ENCODE data around the gene GRAMD2B.
"Not testable (repeated sequence)": the region's sequence is repeated elsewhere in the genome, so short reads cannot be mapped to it uniquely, and the experiment has no call there.

Gene GRAMD2B

DNA sequence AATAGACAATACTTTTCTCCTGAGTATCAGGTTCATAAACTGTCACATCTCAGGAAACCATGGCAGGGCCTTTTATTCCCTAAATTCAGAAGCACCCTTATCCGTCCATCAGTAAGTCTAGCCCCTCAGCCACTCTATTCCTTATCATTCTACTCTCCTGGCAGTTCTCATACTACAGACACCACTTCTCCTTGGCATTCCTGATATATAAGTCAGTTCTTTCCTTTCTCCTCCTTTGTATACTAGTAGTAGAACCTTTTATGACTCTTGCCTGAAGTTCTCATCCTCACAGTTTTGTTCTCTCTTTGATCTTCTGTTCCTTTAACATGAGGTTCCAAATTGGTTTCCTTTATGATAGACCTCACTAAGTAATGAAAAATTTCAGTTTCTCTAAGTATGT is 29.3 kb downstream of the GRAMD2B start:
- DNase-seq = peak; percentile 26

DNA sequence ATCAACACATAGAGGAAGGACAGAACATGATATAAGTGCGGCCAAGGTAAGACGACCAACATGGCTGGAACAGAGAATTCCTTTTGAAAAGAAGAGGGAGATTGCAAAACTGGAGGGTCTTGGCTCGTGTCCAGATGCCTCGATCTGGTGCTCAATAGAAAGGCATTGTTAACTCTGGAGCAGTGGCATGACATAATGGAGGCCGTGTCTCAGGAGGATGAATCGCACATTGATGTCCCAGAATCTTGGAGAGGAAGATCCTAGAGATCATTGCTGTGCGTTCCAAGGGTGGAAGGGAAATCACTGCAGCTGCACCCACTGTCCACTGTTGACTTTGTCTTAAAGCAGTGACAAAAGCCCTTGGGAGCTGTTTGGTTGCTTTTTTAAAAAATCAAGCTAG is 30.9 kb downstream of the GRAMD2B start:
- DNase-seq = no peak

DNA sequence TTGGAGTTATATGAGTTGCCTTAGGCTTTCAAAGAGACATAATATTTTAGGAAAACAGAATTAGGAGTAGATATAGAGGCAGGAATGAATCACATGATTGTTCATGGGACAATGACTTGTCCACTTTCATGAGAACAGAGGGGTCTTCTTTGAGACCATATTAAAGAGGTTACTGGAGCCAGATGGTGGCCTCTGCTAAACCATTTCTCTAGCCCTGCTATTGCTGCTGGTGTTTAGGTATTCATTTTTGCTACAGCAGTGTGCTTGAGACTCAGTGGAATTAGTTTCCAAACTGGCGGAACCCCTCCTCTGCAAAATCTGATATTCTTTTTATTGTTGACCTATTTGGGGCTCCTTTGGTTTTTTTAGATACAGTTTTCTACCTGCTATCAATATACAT is 31.3 kb downstream of the GRAMD2B start:
- DNase-seq = no peak

DNA sequence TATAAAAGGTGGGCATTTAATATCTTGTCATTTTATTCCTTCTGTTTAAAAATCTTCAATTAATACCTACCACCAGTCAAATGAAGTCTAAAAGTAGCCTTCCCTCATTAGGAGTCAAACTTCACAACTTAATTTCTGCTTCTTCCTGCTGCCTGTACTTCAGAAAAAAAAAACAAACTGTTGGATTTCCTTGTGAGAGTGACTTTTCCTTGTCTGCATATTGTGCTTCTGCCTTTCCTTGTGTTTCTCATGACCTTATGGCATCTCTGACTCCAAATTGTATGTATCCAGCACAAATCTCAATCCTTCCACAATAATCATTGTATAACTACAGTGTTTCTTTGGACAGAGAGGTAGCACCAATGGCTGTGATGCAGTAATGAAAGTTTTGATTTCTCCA is 32.1 kb downstream of the GRAMD2B start:
- no peak for DNase-seq

DNA sequence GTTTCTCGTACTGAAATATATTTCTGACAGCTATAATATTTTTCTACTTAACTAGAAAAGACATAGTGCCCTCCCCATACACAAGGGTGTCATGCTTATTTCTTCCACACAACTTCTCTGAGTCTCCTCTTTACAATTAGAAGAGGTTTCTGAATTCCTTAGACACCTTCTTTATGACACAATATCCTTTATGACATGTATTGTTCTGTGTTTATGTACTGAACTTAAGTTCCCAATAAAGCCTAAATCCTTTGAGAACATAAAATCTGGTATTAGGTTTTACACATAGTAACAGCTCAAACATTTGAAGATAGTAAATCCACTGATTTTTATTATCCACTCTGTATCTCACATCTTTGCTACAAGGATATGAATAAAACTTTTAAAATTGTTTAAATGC is 32.5 kb downstream of the GRAMD2B start:
- no peak for DNase-seq

DNA sequence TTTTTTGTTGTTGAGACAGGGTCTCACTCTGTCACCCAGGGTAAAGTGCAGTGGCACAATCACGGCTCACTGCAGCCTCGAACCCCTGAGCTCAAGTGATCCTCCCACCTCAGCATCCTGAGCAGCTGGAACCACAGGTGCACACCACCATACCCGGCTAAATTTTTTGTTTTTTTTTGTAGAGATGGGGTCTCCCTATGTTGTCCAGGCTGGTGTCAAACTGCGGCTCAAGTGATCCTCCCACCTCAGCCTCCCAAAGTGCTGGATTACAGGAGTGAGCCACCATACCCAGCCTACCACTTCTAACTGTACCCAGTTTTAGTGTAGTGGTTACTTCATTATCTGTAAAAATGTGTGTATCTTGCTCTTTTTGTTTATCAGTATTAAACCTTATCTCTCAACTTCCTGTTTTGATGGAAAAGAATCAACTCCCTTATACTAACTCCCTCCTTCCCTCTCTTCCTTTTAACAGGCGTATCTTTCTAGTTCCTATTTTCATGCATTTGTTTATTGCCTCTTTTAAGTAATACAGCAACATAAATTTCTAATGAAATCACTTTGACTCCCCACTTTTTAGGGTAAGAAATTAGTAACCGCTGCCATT is 33.1 kb downstream of the GRAMD2B start:
- DNase-seq = no peak

DNA sequence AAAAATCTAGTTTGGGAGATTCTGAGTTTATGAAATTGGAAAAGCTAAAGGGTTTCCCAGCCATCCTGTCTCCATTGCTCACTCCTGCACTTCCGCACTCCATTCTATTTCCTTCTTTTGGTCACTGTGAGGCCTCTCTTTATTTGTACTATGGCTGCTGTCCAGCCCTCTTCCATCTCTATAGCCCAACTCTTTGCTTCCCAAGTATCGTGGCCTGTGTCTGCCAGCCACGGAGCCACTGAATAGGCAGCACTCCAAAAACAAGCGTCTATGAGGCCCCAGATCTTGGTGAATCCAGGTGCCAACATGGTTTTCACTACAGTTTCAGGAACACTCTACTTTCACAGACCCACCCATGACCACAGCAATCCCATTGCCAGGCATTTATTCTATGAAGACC is 37.2 kb downstream of the GRAMD2B start:
- no peak for DNase-seq

DNA sequence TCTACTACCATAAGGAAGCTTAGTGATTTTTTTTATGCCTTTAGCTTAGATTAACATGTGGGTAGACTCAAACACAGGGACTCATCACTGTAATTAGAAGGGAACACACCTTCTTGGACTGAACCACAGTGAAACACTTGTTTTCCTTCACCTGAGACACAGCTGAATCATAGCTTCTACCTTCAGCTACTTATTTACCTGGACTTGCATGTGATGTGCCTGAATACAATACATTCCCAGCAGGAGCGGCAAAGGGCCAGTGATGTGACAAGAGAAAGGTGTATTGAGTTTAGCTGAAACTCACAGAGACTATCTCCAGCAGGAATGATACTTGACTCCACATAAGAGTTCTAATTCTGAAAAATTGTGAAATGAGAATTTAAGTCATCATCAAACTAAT is 37.8 kb downstream of the GRAMD2B start:
- DNase-seq = no peak

DNA sequence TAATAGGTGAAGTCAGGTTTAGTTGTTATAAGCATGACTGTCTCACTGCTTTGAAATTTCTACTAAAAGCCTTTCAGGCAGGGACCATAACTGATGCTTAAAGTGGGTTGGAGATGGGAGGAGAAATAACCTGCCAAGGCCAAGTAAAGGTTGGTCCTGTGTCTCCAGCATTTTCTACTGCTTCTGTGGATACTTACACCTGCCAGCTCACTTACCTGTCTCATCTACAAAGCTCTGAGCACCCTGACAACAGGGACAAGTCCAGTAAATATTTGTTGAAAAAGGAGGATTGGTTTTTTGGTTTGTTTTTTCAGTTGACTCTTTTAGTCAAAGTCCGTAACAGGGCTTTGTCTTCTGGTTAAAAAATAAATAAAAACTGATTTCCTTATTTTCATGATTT is 38.6 kb downstream of the GRAMD2B start:
- no peak for DNase-seq

DNA sequence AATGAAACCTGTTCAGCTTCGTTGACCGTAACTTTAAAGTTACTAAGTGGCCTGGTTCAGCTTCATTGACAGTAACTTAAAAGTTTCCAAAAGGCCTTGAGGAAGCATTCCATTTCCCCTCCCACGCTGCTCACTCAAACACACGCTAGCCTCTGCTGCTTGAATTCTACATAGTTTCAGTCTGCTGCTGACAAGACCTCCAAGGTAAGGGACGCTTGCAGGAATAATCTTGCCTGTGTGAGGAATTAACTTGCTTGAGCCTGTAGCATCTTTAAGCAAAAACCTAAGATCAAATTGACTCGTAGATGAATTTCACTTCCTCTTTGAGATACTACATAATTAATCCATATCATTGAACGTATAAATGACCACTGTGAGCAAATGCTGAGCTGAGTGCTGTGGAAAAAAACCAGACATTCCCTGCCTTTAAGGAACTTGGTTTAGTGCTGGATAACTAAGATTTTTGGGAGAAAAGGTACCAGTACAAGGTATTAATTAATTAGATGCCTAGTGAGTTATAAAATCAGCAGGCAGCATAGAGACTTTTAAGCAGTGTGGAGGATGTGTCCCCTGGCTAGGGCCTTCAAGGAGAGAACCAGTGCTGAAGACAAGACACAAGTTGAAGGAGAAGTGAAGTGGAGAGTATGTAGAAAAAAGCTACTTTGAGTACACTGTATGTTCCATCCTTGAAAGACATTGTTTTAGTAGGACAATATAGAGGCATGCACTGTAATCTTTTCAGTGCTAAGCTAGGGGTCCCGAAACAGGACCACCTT is 39.2 kb downstream of the GRAMD2B start:
- no peak for DNase-seq

DNA sequence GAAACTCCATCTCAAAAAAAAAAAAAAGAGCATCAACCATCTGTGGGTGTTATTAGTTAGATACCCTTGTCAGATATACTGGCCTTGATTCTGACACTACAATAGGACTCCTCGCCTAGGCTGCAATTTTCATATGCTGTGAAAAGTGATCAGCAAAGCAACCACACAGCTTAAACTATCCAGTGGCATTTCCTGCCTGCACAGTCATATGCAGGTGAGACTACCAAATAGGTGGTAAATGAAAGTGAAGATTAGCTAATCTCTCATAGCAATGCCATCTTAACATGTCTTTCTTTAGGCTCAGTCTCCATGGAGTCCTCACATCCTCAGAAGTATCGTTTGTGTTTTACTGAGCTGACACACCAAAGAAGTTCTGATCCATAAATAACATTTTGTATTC is 40.8 kb downstream of the GRAMD2B start:
- no peak for DNase-seq

DNA sequence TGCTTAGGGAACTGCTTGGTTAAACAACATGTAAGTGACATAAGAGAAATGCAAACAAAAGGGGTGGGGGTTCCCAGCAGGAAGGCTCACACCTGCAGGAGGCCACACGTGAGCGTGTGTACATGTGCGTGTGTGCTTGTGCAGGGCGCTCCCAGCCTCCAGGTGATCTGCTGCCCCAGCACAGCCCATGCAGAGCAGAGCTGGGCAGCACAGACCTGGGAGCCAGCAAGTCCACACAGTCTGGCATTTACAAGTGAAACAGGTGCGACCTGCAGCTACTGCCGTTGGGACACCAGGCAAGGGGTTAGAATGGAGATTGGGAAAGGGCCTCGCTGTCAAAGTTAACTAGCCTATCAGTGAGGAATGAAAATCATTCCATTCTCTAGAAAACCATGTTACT is 41.8 kb downstream of the GRAMD2B start:
- DNase-seq = no peak

DNA sequence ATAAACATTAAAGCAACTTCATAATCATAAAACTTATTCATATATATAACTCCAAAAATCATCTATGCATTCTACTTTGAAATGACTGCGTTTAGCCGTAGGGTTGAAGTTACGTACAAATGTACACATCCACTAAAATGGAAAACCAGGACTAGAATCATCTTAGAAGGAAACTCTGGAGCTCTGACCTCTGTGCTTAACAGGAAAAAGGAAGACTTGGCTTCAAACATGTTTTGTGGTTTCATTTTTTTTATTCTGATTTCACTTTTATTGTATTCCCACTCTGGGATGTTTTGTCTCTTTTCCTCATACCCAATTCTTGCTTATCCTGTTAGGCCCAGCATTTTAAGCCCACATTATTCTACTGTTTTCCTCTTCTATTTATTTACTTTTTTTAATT is 44.9 kb downstream of the GRAMD2B start:
- no peak for DNase-seq

DNA sequence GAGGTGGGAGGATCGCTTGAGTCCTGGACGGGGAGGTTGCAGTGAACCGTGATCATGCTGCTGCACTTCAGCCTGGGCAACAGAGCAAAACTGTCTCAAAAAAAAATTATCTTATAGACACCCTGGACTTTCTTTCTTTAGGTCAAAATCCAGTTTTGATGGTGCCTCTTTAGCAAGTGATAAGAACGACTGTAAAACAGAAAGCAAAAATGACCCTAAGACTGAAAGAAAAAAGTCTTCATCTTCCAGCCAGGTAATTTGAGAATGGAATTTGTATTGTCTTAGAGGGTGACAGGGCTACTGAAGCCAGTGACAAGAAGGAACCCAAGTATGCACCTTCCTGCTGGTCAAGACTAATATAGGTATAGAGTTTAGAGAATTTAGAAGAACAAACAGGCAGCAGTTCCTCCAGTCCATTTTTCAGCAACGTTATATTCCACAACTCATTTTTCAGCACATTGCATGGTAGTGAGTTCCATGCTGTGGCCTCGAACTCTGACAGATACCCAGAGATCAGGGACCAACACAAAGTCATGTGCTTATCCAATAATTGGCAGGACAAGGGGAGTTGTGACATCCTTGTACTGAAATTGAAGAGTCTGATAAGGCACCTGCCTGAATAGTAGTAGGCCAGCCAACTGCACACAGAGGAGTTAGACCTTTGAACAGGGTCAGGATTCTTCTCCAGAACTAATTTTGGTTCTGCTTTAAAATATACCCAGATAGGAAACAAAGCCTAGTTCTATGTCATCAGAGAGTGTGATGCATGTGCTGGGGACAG is 46.5 kb downstream of the GRAMD2B start:
- DNase-seq = no peak

DNA sequence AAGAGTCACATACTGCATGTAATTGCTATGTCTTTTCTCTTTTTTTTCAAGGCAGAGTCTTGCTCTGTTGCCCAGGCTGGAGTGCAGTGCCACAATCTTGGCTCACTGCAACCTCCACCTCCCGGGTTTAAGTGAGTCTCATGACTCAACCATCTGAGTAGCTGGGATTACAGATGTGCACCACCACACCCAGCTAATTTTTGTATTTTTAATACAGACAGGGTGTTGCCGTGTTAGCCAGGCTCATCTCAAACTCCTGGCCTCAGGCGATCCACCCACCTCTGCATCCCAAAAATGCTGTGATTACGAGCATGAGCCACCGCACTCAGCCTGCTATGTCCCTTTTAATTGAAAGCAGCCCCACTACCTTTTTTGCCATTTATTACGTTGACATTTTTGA is 47.3 kb downstream of the GRAMD2B start:
- not testable (repeated sequence) for DNase-seq

DNA sequence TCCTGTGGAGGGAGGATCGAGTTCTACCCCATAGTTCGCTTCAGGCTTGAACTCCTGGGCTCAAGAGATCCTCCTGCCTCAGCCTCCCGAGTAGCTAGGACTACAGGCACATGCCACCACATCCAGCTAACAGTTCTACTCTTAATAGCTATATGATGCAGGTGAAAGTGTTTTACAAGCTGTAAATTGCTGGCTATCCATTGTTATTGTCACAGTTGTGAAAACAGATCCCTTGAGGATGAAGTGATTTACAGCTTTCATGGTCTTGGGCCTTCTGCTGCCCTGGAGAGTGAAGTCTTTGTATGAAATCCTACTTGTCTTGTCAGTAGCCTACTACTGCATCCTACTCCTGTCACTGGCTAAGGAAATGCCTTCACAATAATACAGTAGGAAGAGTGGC is 48.0 kb downstream of the GRAMD2B start:
- DNase-seq = no peak

DNA sequence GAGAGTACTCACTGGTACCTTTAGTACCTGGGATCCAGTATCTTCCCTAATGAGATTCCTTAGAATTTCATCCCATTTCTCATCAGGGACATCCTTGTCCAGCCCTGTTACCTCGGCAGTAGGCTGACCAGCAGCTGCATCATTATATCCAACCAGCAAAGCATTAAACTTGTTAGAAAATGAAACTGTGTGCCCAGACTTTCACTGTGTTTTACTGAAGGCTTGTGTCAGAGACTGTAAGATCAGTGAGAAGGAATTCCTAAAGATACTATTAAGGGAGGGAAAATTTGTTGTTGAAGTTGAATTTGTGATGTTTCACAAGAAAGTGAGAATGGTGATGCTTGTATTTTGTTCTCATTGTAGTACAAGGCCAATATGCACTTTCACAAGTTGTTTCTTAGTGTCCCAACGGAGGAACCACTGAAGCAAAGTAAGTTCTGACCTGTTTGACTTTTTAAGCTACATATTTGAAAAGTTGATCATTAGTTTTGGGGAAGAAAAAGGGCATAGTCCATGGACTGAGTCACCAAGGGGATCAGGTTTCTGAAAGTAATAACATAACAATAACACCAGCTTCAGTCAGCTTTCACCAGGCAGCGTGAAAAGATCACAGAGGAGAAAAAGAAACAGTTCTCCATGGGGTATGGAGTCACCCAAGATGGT is 48.8 kb downstream of the GRAMD2B start:
- DNase-seq = no peak

DNA sequence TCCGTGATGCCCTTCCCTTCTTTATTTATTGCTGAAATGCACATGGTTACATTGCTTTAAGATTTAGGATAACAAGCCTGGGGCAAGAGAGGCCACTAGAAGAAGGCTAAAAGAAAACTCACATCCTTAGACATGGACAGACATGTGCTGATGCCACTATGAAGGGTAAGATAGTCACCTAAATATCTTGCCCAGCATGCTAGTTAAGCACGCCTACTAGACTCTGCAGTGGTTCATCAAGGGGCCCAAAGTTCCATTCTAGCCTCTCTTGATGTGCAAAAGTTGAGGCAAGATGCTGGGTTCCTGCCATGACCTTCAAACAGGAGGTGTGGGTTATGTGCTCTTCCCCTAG is 49.3 kb downstream of the GRAMD2B start:
- no peak for DNase-seq

DNA sequence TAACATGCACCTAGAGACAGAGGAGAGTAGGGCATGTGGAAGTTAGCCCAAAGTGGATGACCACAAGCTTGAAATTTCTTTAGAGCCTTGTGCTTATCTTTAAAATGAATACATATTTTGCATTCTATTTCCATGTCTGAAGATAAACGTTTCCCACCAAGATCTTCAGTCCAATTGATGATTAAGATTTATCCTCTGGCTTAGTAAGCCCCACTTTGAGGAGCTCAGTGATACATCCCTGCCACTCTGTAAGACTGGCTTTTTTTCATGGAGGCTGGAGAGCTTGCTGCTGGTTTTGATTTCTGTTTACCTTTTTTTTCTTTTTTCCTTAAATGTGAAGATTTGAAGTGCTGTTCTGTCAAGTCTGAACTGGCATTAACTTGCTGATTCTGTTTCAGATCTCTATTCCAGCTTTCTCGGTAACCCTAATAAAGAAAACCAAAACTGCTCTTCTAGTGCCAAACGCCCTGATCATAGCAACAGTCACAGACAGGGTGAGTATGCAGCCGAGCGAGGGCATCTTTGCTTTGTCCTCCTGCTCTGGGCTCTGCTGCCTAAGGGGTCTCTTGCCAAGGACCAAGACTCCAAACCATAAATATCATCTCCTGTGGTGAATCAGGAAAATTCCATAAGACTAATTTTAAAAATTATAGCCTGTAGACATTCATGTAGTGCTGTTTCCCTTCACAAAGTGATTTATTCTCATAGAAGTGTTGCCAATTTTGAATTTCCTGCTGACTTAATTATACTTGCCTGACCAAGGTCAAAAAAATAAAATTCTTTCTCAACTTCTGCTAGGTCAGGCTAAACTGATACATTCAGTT is 54.3 kb downstream of the GRAMD2B start:
- peak; percentile 39 for DNase-seq

DNA sequence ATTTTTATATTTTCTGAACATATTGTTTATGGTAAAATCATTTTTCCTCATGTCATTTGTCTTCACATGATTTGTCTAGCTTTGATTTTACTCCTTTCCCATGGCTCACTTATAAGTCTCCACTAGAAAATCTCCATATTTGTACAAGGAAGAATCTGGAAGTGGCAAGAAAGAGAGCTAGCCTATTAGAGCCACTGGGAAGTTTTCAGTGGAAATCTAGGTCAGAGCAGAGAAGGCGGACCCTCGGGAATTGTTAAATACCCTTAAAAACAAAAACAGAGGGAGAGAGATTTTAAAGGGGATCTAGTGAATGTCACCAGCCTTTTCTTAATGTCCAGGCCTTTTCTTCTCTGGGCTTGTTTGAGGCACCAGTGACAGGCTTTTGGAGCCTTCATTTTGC is 56.6 kb downstream of the GRAMD2B start:
- DNase-seq = no peak

DNA sequence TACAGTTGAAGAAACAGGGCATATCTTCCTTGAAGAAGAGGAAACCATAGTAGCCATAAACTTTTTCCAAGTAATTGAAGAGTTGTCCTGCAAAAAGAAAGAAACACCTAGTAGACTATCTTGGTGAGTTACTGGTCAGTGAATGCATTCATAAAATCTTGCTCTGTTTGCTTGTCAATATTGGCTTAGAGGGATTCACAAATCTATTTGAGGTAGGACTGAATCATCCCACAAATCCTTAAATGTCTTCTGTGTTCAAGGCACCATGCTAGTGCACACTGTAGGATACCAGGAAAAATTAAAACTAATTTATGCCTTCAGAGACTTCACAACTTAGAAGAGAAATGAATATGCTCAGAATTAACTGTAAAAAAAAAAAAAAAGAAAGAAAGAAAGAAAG is 57.6 kb downstream of the GRAMD2B start:
- no peak for DNase-seq

DNA sequence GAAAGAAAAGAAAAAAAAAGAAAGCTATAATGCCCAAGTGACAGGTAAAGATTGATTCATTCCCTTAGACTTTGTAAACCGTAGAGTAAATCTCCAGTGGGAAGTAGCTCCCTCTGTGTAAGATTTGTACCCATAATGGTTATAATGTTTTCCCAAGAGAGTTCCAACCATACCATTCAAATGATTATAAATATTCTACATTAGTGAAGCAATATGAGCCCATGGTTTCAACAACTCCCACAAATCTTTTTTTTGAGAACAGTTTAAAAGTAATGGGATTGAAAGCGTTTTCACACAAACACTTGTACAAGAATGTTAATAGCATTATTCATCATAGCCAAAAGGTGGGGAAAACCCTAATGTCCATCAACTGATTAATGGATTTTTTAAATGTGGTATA is 58.0 kb downstream of the GRAMD2B start:
- peak; percentile 33 for DNase-seq

DNA sequence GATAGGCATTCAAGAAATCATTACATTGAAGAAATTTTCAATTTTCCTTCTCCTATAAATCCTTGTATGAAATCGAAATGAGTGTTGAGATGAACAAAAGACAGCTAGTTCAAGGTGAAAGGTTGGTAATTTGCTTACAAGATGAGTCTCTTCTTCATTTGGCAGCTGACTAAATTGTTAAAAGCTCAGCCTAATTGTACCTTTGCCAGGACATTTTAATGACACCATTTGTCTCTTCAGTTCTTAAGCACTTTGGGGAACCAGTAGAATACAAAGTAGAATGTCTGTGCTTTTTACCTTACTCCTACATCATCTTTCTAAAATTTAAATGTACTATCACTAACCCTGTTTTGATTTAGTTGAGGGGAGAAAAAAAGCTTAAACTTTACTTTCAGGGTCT is 59.4 kb downstream of the GRAMD2B start:
- DNase-seq = no peak
